ENCODE data around the gene HSD11B2.

DNA sequence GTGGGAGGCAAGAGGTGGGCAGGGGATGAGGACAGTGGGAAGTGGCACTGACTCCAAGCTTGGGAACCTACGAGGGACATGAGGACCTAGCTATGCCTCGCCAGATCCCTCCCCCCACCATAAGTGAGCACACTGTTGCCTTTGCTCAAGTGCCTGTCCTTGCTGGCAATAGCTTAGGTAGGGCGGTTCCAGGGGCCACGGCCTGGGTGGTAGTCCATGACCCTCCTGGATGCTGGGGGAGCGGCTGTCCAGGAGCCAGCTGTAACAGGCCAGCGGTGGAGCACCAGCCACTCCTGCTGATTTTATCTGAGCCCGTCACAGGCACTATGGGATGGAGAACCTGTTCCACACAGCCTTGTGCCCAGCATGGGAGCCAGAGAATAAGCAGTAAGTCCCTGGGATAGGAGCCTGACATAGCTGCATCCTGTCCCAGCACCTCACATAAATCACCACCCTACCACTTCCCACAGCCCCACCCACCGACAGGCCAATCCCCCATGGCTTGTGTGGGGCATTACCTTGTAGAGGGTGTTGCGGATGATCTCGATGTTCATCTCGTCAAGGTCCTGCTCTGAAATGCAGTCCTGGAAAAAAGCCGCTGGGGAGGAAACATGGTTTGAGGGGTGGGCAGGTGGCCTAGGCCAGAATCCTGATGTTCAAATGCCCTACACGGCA lies 11.8 kb downstream of the HSD11B2 start:
- TF ChIP-seq, protein P1, sequence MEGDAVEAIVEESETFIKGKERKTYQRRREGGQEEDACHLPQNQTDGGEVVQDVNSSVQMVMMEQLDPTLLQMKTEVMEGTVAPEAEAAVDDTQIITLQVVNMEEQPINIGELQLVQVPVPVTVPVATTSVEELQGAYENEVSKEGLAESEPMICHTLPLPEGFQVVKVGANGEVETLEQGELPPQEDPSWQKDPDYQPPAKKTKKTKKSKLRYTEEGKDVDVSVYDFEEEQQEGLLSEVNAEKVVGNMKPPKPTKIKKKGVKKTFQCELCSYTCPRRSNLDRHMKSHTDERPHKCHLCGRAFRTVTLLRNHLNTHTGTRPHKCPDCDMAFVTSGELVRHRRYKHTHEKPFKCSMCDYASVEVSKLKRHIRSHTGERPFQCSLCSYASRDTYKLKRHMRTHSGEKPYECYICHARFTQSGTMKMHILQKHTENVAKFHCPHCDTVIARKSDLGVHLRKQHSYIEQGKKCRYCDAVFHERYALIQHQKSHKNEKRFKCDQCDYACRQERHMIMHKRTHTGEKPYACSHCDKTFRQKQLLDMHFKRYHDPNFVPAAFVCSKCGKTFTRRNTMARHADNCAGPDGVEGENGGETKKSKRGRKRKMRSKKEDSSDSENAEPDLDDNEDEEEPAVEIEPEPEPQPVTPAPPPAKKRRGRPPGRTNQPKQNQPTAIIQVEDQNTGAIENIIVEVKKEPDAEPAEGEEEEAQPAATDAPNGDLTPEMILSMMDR (conservative IDR thresholded peaks at IDR 0.05) = no peak
- no peak for TF ChIP-seq ZFX (IDR thresholded peaks at IDR 0.05)
